HG02870 (cell line): ENCODE measurements around the gene GRB2.
"Not testable (repeated sequence)": the region's sequence is repeated elsewhere in the genome, so short reads cannot be mapped to it uniquely, and the experiment has no call there.

ENCODE experiments used
- ATAC-seq: cut with Tn5 transposase; IDR thresholded peaks from one replicate; pipeline ENCODE4 v1.9.1; 2021; ENCODE audit warnings: mild to moderate bottlenecking, moderate library complexity; ENCODE audit not compliant: unreplicated experiment

Gene GRB2

GRCh38 chr17:75405365-75406221 lies at the start of gene GRB2:
GRB2 (minus strand) TSS chr17:75405678; CDS start chr17:75393628, 12,050 bp downstream.
- peak; percentile 74 for ATAC-seq

GRCh38 chr17:75454672-75455071 lies 49.2 kb upstream of the GRB2 start:
- not testable (repeated sequence) for ATAC-seq

DNA sequence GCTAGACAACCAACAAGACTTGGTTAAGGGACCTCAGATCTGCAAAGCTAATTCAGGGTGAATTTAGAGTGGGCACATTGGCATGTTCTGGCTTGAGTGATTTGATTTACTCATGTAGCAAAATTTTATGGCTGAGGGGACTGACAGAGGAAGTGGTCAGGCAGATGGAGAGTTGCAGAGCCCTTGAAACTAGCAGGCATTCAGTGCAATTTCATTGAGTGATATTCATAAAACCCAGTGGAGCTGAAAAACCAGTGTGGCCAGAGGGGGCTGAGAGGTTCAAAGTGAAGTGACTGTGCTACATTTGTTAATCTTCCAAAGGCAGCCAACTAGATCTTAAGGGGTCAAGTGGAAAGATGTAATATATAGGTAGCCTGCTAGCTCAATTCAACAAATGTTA lies 48.7 kb upstream of the GRB2 start:
- no peak for ATAC-seq

DNA sequence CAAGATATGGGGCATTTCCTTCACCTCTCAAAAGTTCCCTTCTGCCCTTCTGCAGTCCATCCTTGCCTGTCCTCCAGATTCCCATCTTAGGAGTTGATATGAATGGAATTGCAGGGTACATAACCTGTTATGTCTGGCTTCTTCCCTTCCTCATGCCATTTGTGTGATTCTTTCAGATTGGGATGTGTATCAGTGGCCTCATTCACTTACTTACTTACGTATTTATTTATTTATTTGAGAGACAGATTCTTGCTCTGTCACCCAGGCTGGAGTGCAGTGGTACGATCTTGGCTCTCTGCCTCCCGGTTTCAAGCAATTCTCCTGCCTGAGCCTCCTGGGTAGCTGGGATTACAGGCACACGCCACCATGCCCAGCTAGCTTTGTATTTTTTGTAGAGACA lies 44.8 kb upstream of the GRB2 start:
- no peak for ATAC-seq

DNA sequence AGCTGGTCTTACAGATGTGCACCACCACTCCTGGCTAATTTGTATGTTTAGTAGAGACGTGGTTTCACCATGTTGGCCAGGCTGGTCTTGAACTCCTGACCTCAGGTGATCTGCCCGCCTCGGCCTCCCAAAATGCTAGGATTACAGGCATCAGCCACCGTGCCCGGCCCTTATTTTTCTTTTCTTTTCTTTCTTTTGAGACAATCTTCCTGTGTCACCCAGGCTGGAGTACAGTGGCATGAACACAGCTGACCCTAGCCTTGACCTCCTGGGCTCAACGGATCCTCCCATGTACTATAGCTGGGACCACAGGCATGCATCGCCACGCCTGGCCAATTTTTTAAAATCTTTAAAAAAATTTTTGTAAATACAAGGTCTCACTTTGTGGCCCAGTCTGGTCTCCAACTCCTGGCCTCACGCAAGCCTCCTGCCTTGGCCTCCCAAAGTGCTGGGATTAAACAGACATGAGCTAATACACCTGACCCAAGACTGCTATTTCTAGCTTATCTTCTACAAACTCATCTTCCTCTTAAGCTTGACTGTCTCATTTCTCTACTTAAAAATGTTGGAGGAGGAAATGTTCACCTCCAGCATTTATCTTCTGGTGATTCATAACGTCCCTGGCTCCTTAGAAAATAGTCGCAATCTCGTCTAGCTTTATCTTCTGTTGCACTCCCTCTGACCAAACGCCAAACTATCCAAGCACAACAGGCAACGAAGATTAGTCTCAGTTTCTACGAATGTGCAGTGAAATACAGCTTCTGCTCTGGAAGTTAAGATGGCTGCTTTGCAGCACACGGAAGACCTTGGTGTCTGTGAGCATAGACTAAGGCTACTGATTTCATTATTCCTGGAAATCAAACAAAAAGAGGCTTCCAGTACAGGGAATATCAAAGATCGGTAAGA lies 42.7 kb upstream of the GRB2 start:
- ATAC-seq = no peak

DNA sequence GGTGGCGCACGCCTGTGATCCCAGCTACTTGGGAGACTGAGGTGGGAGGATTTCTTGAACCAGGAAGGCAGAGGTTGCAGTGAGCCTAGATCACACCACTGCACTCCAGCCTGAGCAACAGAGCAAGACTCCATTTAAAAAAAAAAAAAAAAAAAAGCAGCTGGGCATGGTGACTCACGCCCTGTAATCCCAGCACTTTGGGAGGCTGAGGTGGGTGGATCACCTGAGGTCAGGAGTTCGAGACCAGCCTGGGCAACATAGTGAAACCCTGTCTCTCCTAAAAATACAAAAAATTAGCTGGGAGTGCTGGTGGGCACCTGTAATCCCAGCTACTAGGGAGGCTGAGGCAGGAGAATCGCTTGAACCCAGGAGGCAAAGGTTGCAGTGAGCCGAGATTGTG lies 40.4 kb upstream of the GRB2 start:
- ATAC-seq = not testable (repeated sequence)

- no peak for ATAC-seq
These were observed 39.8 kb upstream of the GRB2 start for GRCh38 chr17:75445296-75445695.

DNA sequence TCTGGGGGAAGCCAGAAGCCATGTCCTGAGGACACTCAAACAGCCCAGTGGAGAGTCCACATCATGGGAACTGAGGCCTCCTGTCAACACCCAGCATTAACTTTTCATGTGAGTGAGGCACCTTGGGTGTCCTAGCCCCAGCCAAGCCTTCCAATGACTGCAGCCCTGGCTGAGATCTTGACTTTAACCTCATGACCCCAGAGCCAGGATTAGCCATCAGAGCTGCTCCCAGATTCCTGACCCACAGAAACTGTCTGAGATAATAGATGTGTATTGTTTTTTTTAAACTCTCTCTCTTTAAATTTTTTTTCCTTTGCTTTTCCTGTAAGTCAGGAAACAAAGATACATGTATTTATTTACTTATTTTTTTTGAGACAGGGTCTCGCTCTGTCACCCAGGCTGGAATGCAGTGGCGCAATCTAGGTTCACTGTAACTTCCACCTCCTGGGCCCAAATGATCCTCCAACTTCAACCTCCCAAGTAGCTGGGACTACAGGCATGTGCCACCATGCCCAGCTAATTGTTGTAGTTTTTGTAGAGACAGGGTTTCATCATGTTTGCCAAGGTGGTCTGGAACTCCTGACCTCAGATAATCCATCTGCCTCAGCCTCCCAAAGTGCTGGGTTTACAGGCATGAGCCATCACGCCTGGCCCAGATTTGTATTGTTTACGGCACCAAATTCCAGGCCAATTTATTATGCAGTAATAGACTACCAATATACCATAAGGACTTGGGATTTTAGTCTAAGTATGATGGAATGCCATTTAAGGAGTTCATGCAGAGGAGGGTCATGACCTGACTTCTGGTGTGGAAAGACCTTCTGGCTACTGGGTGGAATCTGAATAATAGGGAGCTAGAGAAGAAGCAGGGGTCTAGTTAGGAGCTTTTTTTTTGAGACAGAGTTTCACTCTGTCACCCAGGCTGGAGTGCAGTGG lies 37.0 kb upstream of the GRB2 start:
- no peak for ATAC-seq

DNA sequence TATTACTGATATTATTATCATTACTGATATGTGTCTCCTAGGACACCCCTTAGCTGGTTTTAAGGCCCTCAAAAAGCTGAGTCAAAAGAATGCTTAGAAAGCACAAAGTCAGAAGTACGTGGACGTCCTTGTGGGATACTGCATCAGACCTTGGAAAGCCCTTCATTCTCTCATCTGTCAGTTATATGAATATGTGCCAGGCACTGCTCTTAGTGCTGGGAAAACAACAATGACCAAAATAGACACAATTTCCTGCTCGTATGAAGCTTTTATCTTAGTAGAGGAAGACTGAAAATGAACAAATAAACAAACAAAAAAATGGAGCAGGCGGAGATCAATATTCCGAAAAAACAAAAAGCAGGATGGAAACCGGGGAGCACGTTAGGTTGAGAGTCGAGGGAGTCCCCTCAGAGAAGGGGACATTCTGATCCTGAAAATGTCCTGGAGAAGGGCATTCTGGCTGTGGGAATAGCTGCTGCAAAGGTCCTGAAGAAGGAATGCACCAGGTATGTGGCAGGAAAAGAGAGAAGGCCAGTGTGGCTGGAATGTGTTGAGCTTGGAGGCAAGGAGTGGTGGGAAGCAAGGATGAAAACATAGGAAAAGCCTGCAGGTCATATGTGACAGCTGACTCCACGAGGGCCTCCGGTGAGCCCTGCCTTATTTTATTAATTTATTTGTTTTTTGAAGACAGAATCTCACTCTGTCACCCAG lies 35.4 kb upstream of the GRB2 start:
- ATAC-seq = no peak

GRCh38 chr17:75439287-75439686 lies 33.8 kb upstream of the GRB2 start:
- no peak for ATAC-seq

DNA sequence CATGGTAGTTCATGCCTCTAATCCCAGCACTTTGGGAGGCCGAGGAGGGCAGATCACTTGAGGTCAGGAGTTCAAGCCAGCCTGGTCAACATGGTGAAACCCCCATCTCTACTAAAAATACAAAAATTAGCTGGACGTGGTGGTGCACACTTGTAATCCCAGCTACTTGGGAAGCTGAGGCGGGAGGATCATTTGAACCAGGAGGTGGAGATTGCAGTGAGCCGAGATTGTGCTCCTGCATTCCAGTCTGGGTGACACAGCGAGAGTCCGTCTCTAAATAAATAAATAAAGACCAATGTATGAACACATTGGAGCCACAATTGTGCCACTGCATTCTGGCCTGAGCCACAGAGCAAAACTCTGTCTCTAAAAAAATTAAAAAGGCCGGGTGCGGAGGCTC lies 31.9 kb upstream of the GRB2 start:
- not testable (repeated sequence) for ATAC-seq

DNA sequence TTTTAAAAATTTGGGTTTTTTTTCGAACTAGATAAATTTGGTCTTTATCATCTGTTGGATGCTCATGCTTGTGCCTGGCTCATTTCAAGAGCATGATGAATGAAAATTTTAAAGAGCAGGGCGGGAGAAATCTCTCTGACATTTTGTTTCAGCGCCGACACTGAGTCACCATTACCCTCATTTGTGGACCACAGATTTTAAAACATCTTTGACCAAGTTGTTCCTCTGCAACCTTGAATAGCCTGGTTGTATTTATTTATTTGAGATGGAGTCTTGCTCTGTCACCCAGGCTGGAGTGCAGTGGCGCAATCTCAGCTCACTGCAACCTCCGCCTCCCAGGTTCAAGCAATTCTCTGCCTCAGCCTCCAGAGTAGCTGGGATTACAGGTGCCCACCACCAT lies 29.0 kb upstream of the GRB2 start:
- not testable (repeated sequence) for ATAC-seq

DNA sequence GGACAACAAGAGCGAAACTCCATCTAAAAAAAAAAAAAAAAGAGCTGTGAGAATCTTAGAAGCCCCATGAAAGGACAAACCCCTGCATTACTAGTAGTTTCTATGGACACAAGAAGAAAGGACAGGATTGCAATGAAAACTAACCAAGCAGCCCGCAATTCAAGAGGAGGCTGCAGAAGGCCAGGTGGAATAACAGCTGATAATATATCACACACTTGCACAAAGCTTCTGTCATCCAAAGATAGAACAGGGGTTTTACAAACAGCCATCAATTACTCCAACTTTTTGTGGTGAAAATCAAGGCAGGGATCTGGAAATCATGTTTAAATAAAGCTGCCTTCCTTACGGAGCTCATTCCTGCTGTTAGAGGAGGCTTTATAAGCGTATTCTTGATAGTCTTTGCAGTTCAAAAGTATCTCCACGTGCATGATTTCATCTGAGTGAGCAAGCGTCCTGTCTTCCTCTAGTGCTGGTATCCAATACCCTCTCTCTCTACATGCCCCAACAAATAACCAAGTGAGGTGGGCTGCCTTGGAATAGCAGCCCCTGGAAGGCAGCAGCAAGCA lies 27.8 kb upstream of the GRB2 start:
- no peak for ATAC-seq

DNA sequence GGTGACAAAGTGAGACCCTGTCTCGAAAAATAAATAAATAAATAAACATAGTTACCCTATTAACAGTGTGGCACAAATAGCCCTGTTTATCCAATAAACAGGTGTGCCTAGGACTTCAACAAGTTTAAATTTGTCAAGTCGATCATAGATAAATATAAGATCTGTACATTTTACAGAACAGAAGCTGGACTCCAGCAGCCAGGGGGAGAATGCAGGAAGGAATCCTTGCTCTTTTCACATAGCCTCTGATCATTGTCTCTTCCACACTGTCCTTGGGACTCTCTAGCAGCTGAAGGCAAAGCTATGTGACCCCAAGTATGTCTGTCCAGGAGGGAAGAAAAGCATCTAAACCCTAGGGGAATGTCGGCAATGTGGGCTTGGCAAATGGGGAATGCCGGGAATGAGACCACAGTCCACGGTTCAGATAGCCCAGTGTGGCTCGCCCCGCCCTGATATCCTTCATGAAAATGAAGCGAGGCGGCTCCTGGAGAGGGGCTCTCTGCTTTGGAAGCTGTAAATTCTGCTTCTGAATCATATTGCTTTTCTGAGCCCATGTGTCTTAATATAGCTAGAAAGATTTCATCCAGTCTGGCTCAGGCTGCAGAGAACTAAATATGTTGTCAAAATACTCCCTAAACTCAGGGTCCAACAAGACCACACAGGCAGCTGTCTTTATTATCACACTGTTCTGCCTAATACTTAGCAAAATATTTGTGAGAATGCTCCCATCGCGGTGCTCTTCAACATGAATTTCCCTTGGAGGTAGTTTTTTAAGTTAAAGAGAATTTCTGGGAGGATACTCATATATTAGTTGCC lies 24.9 kb upstream of the GRB2 start:
- no peak for ATAC-seq

GRCh38 chr17:75428543-75429469 lies 23.3 kb upstream of the GRB2 start:
- ATAC-seq = no peak

GRCh38 chr17:75418531-75418930 lies 13.1 kb upstream of the GRB2 start:
- ATAC-seq = no peak

- ATAC-seq = no peak
These were observed 11.6 kb upstream of the GRB2 start for GRCh38 chr17:75417054-75417580.

GRCh38 chr17:75416006-75416405 lies 10.5 kb upstream of the GRB2 start:
- ATAC-seq = no peak
